NT2/D1 (cell line): Measurements from ENCODE around the gene CPEB4.

Source experiments
- YY1 ChIP-seq: IDR thresholded peaks from 2 replicates; pipeline ENCODE4 v1.6.1; 2011; ENCODE audit not compliant: insufficient read length, insufficient read depth
- ZNF274 ChIP-seq: IDR thresholded peaks from 2 replicates; pipeline ENCODE4 v1.6.1; 2011; ENCODE audit warnings: mild to moderate bottlenecking, low read depth, low read length

DNA sequence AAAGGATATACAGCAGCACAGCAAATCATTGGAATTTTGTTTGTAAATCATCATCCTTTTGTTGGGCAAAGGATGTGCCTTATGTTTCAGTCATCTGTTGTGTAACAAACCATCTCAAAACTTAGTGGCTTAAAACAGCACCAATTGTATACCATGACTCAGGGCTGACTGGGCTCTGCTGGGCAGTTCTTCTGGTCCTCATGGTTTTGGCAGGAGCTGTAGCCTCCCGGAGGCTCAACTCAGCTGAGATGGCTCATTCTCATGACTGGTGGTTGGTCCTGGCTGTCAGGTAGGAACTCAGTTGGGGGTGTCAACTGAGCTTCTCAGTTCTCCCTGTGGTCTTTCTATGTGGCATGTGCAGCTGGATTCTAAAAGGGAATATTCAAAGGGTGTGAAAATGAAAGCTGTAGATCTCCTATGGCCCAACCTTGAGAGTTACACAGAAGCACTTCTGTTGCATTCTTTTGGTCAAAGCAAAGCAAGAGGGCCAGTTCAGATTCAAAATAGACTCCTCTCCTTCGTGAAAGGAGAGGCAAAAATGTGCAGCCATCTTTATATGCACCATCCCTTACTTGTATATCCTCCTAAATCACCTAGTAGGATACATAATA, 39.1 kb upstream of the CPEB4 start:
- no peak for TF ChIP-seq YY1
- no peak for TF ChIP-seq ZNF274
